ENCODE data around the gene COX6B1. TPM values are rescaled to one million over a fixed set of nuclear protein-coding genes. Genes with fewer than 3 reads are reported as not detected.

COX6B1 gene
- total and polyA plus RNA-seq, 11 donors: 944 to 4,659 (median 1,351) TPM

DNA sequence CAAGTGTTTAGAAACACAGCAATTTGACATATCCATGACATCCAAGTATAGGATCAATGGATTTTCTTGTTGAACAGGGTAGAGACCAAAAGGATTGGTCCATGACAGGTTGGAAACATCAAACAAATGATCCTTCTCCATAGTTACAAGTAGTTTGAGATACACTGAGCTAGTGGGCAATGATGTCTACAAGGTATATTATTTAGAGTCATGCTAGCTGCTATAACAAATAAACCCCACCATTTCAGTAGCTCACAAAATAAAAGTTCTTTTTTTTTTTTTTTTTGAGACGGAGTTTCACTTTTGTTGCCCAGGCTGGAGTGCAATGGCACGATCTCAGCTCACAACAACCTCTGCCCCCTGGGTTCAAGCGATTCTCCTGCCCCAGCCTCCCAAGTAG, 40.5 kb upstream of the COX6B1 start:
- no peaks in the 10 kb centered on the region for H3K36me3 ChIP-seq
- 73 to 87% (median 82%) methylated on average over 3 of the region's 3 CpGs for WGBS, 4 donors
- no peak overlapping the region for H3K4me3 ChIP-seq
- TF ChIP-seq, protein P1, sequence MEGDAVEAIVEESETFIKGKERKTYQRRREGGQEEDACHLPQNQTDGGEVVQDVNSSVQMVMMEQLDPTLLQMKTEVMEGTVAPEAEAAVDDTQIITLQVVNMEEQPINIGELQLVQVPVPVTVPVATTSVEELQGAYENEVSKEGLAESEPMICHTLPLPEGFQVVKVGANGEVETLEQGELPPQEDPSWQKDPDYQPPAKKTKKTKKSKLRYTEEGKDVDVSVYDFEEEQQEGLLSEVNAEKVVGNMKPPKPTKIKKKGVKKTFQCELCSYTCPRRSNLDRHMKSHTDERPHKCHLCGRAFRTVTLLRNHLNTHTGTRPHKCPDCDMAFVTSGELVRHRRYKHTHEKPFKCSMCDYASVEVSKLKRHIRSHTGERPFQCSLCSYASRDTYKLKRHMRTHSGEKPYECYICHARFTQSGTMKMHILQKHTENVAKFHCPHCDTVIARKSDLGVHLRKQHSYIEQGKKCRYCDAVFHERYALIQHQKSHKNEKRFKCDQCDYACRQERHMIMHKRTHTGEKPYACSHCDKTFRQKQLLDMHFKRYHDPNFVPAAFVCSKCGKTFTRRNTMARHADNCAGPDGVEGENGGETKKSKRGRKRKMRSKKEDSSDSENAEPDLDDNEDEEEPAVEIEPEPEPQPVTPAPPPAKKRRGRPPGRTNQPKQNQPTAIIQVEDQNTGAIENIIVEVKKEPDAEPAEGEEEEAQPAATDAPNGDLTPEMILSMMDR (IDR thresholded peaks at IDR 0.05): no peak
- TF ChIP-seq POLR2A (IDR thresholded peaks at IDR 0.05): no peak
- no peak overlapping the region for H3K27ac ChIP-seq
- DNase-seq: no peak
- intact Hi-C loops (cut with DNase I): no loop called here
- H3K4me1 ChIP-seq: peaks cover 0 to 16% (median 5%) of the 10 kb centered on the region in 12 donors
- H3K9me3 ChIP-seq: peaks cover 0 to 22% (median 2%) of the 10 kb centered on the region in 12 donors
- no peaks in the 10 kb centered on the region for H3K27me3 ChIP-seq
- ATAC-seq: no peak

DNA sequence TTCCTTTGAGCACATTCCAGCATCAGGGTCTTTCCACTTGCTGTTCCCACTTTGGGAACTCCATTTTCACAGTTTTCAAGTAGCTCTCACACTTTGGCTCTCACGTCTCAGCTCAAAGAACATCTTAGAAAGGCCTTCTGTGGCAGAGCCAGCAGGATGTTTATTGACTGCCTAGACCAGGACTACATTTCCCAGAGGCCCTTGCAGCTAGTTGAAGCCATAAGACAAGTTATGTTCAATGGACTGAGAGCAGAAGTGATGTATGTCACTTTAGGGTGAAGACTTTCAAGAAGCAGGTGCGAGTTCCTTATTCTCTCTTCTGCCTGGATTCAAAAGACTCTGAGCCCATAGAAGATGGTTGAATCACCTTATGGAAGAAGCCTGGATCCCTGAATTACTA, 39.9 kb upstream of the COX6B1 start:
- DNase-seq: no peak
- H3K27ac ChIP-seq: no peak overlapping the region
- no peak overlapping the region for H3K4me3 ChIP-seq
- intact Hi-C loops (cut with DNase I): no loop called here
- WGBS, 4 donors: 68 to 92% (median 73%) methylated on average over 2 of the region's 2 CpGs
- no peaks in the 10 kb centered on the region for H3K27me3 ChIP-seq
- H3K9me3 ChIP-seq: peaks cover 0 to 22% (median 2%) of the 10 kb centered on the region in 12 donors
- no peaks in the 10 kb centered on the region for H3K36me3 ChIP-seq
- no peak for ATAC-seq
- peaks cover 0 to 21% (median 9%) of the 10 kb centered on the region in 12 donors for H3K4me1 ChIP-seq
- TF ChIP-seq, protein P1 (IDR thresholded peaks at IDR 0.05): no peak
- no peak for TF ChIP-seq POLR2A (IDR thresholded peaks at IDR 0.05)

DNA sequence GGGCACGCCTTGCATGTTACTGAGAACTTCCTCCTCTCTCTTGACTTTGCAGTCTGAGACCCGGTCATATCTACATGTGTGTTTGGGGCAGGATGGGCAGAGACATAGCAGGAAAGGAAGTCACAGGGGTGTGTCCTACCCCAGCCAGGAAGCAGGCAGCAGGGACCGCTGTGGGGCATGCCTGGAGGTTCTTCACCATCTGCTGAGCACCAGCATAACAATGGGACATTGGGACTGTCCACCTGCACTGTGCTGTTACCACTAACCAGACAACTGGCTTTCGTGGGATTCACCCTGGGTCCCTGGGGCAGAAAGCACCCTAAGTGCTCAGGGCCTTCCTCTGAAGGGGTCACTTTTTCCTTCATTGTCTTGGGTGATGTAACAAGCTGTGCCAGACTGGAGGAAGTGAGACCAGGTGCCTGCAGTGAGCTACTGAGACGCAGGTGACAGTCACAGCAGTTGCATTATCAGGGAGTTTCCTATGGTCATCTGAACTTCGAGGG, 38.2 kb upstream of the COX6B1 start:
- Histone ChIP-seq H3K27me3 (no peaks in the 10 kb centered on the region), H3K9me3 (peaks cover 0 to 22% (median 2%) of the 10 kb centered on the region in 12 donors), H3K4me1 (peaks cover 0 to 22% (median 10%) of the 10 kb centered on the region in 12 donors), H3K27ac (no peak overlapping the region), H3K4me3 (no peak overlapping the region), H3K36me3 (peaks cover 0 to 1% (median 0%) of the 10 kb centered on the region in 9 donors)
- WGBS, 4 donors: 62 to 74% (median 66%) methylated on average over 3 to 6 of the region's 6 CpGs
- ATAC-seq (no peak), DNase-seq (no peak)
- intact Hi-C loops (cut with DNase I): loop anchor here in 3 of 10 donors (5.0 to 10.0 kb wide), 2 partner anchors 63 to 65 kb away; partner anchors contain the start of gene TMEM147 (in 3 of the 3)
- no peak for TF ChIP-seq POLR2A (IDR thresholded peaks at IDR 0.05)

DNA sequence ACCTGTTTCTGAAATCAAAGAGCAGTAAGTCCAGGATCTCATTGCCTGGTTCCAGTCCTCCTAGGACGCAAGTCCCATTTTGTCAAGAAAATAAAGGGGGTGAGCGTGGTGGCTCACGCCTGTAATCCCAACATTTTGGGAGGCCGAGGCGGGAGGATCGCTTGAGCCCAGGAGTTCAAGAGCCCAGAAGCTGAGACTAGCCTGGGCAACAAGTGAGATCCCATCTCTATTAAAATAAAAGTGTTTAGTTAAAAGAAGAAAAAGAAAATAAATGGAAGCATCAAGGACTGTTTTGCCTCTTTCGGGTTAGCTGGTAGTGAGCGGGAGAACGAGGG, 35.9 kb upstream of the COX6B1 start:
- Histone ChIP-seq H3K27me3 (no peaks in the 10 kb centered on the region), H3K4me1 (peaks cover 0 to 22% (median 10%) of the 10 kb centered on the region in 12 donors), H3K36me3 (peaks cover 0 to 20% (median 0%) of the 10 kb centered on the region in 9 donors), H3K4me3 (peak overlapping the region; percentile 43 to 93 (median 74)), H3K27ac (peak overlapping the region in 6 of 12 donors; percentile 50 to 79 (median 71)), H3K9me3 (peaks cover 0 to 17% (median 2%) of the 10 kb centered on the region in 12 donors)
- DNase-seq (no peak), ATAC-seq (no peak)
- intact Hi-C loops (cut with DNase I): loop anchor here in 5 of 10 donors (1.0 to 10.0 kb wide), 3 partner anchors 16 to 67 kb away; partner anchors contain the start of gene TMEM147 (in 3 of the 5)
- 32 to 46% (median 38%) methylated on average over 9 of the region's 9 CpGs for WGBS, 4 donors
- TF ChIP-seq POLR2A (IDR thresholded peaks at IDR 0.05): no peak
- TF ChIP-seq, protein P1 (IDR thresholded peaks at IDR 0.05): no peak

Measured in heart left ventricle (tissue), 16 donors.